CD4-positive, alpha-beta memory T cell (primary cell): ENCODE data around the gene TBC1D22B. TPM values are rescaled to one million over a fixed set of nuclear protein-coding genes. Genes with fewer than 3 reads are reported as not detected.

Experiments
- CTCF ChIA-PET: fragments of 350-600 bp; sonication (Branson Sonifier 250); formaldehyde crosslinking; loops from one replicate; lab custom pipeline; 2021; ENCODE audit warnings: inconsistent platforms; ENCODE audit not compliant: partially characterized antibody; lab: Charles Lee
- POLR2A ChIA-PET: fragments of 350-600 bp; sonication (Branson Sonifier 250); formaldehyde crosslinking; loops from one replicate; lab custom pipeline; 2021; ENCODE audit not compliant: partially characterized antibody; lab: Charles Lee
- DNase-seq, 5 donors: peaks; one replicate each; pipeline versions ENCODE4 v3.0.0 to v3.0.0-alpha.2; 2020 to 2022; ENCODE audit warnings: mixed read lengths in 1 of 5
- H3K27ac ChIP-seq: one replicate; pipeline ENCODE4 v1.7.0; 2013; ENCODE audit warnings: low read depth, low read length
- H3K27me3 ChIP-seq: 2 replicates; pipeline ENCODE4 v1.7.0; 2013; ENCODE audit warnings: mild to moderate bottlenecking, low read length, moderate library complexity; ENCODE audit not compliant: insufficient read depth
- H3K36me3 ChIP-seq: 2 replicates; pipeline ENCODE4 v1.7.0; 2013; ENCODE audit warnings: mild to moderate bottlenecking, low read length, moderate library complexity; ENCODE audit not compliant: insufficient read depth
- H3K4me1 ChIP-seq: 2 replicates; pipeline ENCODE4 v1.7.0; 2013; ENCODE audit warnings: mild to moderate bottlenecking, low read length, moderate library complexity; ENCODE audit not compliant: insufficient read depth
- H3K4me3 ChIP-seq, 2 donors: one replicate each; pipeline ENCODE4 v1.7.0; 2013; ENCODE audit warnings: low read length in 2 of 2, mild to moderate bottlenecking in 1 of 2
- H3K9me3 ChIP-seq, 2 donors: one replicate each; pipeline ENCODE4 v1.7.0; 2013; ENCODE audit warnings: low read length in 2 of 2, control low read depth in 1 of 2; ENCODE audit not compliant: control insufficient read depth in 1 of 2
- H3K27ac Mint-ChIP-seq, 7 donors: one replicate each; pipeline ENCODE4 v1.8.0; 2020 to 2021; ENCODE audit warnings: mixed read lengths in 7 of 7, mild to moderate bottlenecking in 6 of 7, inconsistent platforms in 3 of 7, moderate library complexity in 3 of 7
- H3K27me3 Mint-ChIP-seq, 2 donors: one replicate each; pipeline ENCODE4 v1.8.0; 2020 to 2021; ENCODE audit warnings: mixed read lengths in 2 of 2
- H3K36me3 Mint-ChIP-seq, 2 donors: one replicate each; pipeline ENCODE4 v1.8.0; 2020 to 2021; ENCODE audit warnings: mixed read lengths in 2 of 2, inconsistent platforms in 1 of 2, mild to moderate bottlenecking in 1 of 2
- H3K4me1 Mint-ChIP-seq, 4 donors: one replicate each; pipeline ENCODE4 v1.8.0; 2020 to 2021; ENCODE audit warnings: mixed read lengths in 4 of 4, mild to moderate bottlenecking in 1 of 4
- H3K4me3 Mint-ChIP-seq, 8 donors: one replicate each; pipeline ENCODE4 v1.8.0; 2020 to 2021; ENCODE audit warnings: mixed read lengths in 8 of 8, mild to moderate bottlenecking in 7 of 8, moderate library complexity in 6 of 8, inconsistent platforms in 3 of 8
- H3K9me3 Mint-ChIP-seq, 8 donors: one replicate each; pipeline ENCODE4 v1.8.0; 2020 to 2021; ENCODE audit warnings: mixed read lengths in 8 of 8, mild to moderate bottlenecking in 5 of 8, inconsistent platforms in 3 of 8, moderate library complexity in 1 of 8
- intact Hi-C: fragments of 100-400 bp; cut with micrococcal nuclease; formaldehyde crosslinking; loops from one replicate; pipeline ENCODE4 v1.15.1; 2023
- polyA plus RNA-seq, 2 donors: library from polyadenylated mRNA; unstranded; fragments of 300-500 nt; fragmentation: Illumina TruSeq; gene quantifications; one replicate each; pipeline ENCODE4 v1.2.3, GENCODE V29; 2021
- total RNA-seq, 2 experiments: library from RNA; stranded (reverse); gene quantifications; one replicate each; pipeline ENCODE4 v1.2.3, GENCODE V29; 2021

Gene TBC1D22B
- total and polyA plus RNA-seq, 4 experiments from 2014 or later, result 7.2 to 11.9 (median 10.0) TPM

DNA sequence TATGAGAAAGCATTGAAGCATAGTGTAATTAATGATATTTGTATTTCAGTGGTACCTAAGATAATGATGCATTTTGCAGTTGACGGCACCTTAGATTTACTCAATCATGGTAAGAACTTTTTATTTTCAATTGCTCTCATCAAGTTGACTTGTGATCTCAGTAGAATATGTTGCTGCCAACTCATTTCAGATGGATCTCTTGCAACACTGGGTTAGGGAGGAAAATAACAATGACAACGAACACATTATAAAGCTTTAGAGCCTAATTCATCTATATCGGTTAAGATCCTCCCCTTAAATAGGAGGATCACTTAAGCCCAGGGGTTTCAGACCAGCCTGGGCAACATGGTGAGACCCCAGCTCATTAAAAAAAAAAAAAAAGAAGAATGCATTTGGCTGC is 18.0 kb upstream of the TBC1D22B start:
- peaks cover 10% of the 10 kb centered on the region for H3K4me1 ChIP-seq
- H3K9me3 ChIP-seq, result no peaks in the 10 kb centered on the region
- CTCF ChIA-PET, result no interaction called here
- H3K36me3 ChIP-seq, result no peaks in the 10 kb centered on the region
- Mint-ChIP-seq H3K4me3 (no peak overlapping the region), H3K27ac (peak overlapping the region in 1 of 7 donors; percentile 85), H3K27me3 (no peaks in the 10 kb centered on the region), H3K36me3 (no peaks in the 10 kb centered on the region), H3K9me3 (peaks cover 0 to 2% (median 0%) of the 10 kb centered on the region in 8 donors), H3K4me1 (peaks cover 7 to 13% (median 11%) of the 10 kb centered on the region in 4 donors)
- no peak overlapping the region for H3K27ac ChIP-seq
- no peak for DNase-seq
- POLR2A ChIA-PET, result interaction anchor here (0.5 to 1.1 kb wide), 3 partner anchors 16 to 328 kb away, joined by 3 read pairs; partner anchors contain the start of gene TBC1D22B
- H3K27me3 ChIP-seq, result no peaks in the 10 kb centered on the region
- no peak overlapping the region for H3K4me3 ChIP-seq
- intact Hi-C loops, result no loop called here

- Histone ChIP-seq H3K4me3 (no peak overlapping the region), H3K27me3 (no peaks in the 10 kb centered on the region), H3K36me3 (no peaks in the 10 kb centered on the region), H3K27ac (no peak overlapping the region), H3K9me3 (no peaks in the 10 kb centered on the region), H3K4me1 (peaks cover 10% of the 10 kb centered on the region)
- H3K4me1 Mint-ChIP-seq, result peaks cover 7 to 13% (median 11%) of the 10 kb centered on the region in 4 donors
- peak overlapping the region in 1 of 8 donors; percentile 16 for H3K4me3 Mint-ChIP-seq
- ChIA-PET CTCF (interaction anchor here (0.9 kb wide), 1 partner anchor 218 kb away, joined by 3 read pairs; no protein-coding TSS in a partner anchor), POLR2A (interaction anchor here (0.7 to 1.1 kb wide), 2 partner anchors 17 kb away, joined by 3 read pairs; partner anchors contain the start of gene TBC1D22B)
- peak overlapping the region in 5 of 7 donors; percentile 6 to 85 (median 54) for H3K27ac Mint-ChIP-seq
- peaks cover 0 to 2% (median 0%) of the 10 kb centered on the region in 8 donors for H3K9me3 Mint-ChIP-seq
- H3K36me3 Mint-ChIP-seq, result no peaks in the 10 kb centered on the region
- intact Hi-C loops, result no loop called here
- DNase-seq, result peak; percentile 35 to 76 (median 45)
- H3K27me3 Mint-ChIP-seq, result no peaks in the 10 kb centered on the region
Measured at GRCh38 chr6:37239950-37240713, 17.4 kb upstream of the TBC1D22B start.

DNA sequence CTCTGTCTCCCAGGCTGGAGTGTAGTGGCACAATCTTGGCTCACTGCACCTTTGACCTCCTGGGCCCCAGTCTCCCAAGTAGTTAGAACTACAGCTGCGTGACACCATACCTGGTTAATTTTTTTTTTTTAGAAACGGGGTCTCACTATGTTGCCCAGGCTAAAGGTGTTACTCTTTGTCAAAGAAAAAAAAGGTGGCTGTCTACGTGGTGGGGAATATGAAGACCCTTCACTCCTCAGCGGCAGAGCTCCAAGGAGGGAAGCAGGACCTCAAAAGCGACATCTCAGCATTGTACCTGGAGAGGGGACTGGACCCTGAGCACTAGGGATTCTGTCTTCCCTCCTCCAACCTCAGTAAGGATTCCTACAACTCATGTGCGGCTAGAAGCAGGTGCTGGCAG is 16.4 kb upstream of the TBC1D22B start:
- peaks cover 10% of the 10 kb centered on the region for H3K4me1 ChIP-seq
- Mint-ChIP-seq H3K4me1 (peaks cover 7 to 13% (median 11%) of the 10 kb centered on the region in 4 donors), H3K27ac (no peak overlapping the region), H3K27me3 (peaks cover 0 to 1% of the 10 kb centered on the region in 2 donors), H3K36me3 (no peaks in the 10 kb centered on the region), H3K4me3 (no peak overlapping the region), H3K9me3 (no peaks in the 10 kb centered on the region)
- no peaks in the 10 kb centered on the region for H3K9me3 ChIP-seq
- DNase-seq, result no peak
- H3K4me3 ChIP-seq, result no peak overlapping the region
- H3K27me3 ChIP-seq, result no peaks in the 10 kb centered on the region
- no peaks in the 10 kb centered on the region for H3K36me3 ChIP-seq
- ChIA-PET CTCF (no interaction called here), POLR2A (no interaction called here)
- no peak overlapping the region for H3K27ac ChIP-seq
- intact Hi-C loops, result no loop called here

- H3K4me1 Mint-ChIP-seq, result peaks cover 7 to 13% (median 11%) of the 10 kb centered on the region in 4 donors
- H3K36me3 ChIP-seq, result no peaks in the 10 kb centered on the region
- no peak for DNase-seq
- ChIA-PET CTCF (interaction anchor here (1.1 kb wide), 1 partner anchor 29 kb away, joined by 3 read pairs; no protein-coding TSS in a partner anchor), POLR2A (no interaction called here)
- no peaks in the 10 kb centered on the region for H3K9me3 ChIP-seq
- H3K4me3 ChIP-seq, result no peak overlapping the region
- no peaks in the 10 kb centered on the region for H3K36me3 Mint-ChIP-seq
- no peak overlapping the region for H3K27ac ChIP-seq
- H3K4me1 ChIP-seq, result peaks cover 10% of the 10 kb centered on the region
- intact Hi-C loops, result no loop called here
- H3K27ac Mint-ChIP-seq, result peak overlapping the region in 1 of 7 donors; percentile 38
- H3K27me3 Mint-ChIP-seq, result peaks cover 0 to 5% of the 10 kb centered on the region in 2 donors
- no peaks in the 10 kb centered on the region for H3K9me3 Mint-ChIP-seq
- H3K27me3 ChIP-seq, result no peaks in the 10 kb centered on the region
- H3K4me3 Mint-ChIP-seq, result no peak overlapping the region
Measured at GRCh38 chr6:37241775-37242428, 15.7 kb upstream of the TBC1D22B start.

GRCh38 chr6:37242429-37243052 is 15.0 kb upstream of the TBC1D22B start:
- no peaks in the 10 kb centered on the region for H3K27me3 ChIP-seq
- H3K4me3 Mint-ChIP-seq, result no peak overlapping the region
- ChIA-PET CTCF (interaction anchor here (1.1 kb wide), 1 partner anchor 30 kb away, joined by 3 read pairs; no protein-coding TSS in a partner anchor), POLR2A (no interaction called here)
- peaks cover 7 to 13% (median 11%) of the 10 kb centered on the region in 4 donors for H3K4me1 Mint-ChIP-seq
- peaks cover 10% of the 10 kb centered on the region for H3K4me1 ChIP-seq
- H3K9me3 ChIP-seq, result no peaks in the 10 kb centered on the region
- H3K36me3 ChIP-seq, result no peaks in the 10 kb centered on the region
- H3K9me3 Mint-ChIP-seq, result no peaks in the 10 kb centered on the region
- no peak overlapping the region for H3K4me3 ChIP-seq
- H3K36me3 Mint-ChIP-seq, result no peaks in the 10 kb centered on the region
- H3K27ac Mint-ChIP-seq, result no peak overlapping the region
- H3K27ac ChIP-seq, result no peak overlapping the region
- DNase-seq, result no peak
- intact Hi-C loops, result no loop called here
- H3K27me3 Mint-ChIP-seq, result peaks cover 0 to 5% of the 10 kb centered on the region in 2 donors

GRCh38 chr6:37243131-37243815 is 14.3 kb upstream of the TBC1D22B start:
- Histone ChIP-seq H3K4me3 (no peak overlapping the region), H3K27me3 (no peaks in the 10 kb centered on the region), H3K9me3 (no peaks in the 10 kb centered on the region), H3K36me3 (no peaks in the 10 kb centered on the region), H3K4me1 (peaks cover 10% of the 10 kb centered on the region), H3K27ac (no peak overlapping the region)
- intact Hi-C loops, result no loop called here
- Mint-ChIP-seq H3K27ac (no peak overlapping the region), H3K27me3 (peaks cover under 1 to 5% of the 10 kb centered on the region in 2 donors), H3K36me3 (no peaks in the 10 kb centered on the region), H3K9me3 (no peaks in the 10 kb centered on the region), H3K4me3 (no peak overlapping the region), H3K4me1 (peaks cover 7 to 13% (median 11%) of the 10 kb centered on the region in 4 donors)
- DNase-seq, result no peak
- POLR2A ChIA-PET, result no interaction called here
- CTCF ChIA-PET, result no interaction called here
